ENCODE measurements around the gene PARD3B.

GRCh38 chr2:204779771-204780170, 234.5 kb downstream of the PARD3B start:
- TF ChIP-seq POLR2AphosphoS5 (IDR thresholded peaks at IDR 0.05; ENCODE audit: low read depth) (no peak), CTCF (IDR thresholded peaks at IDR 0.05; ENCODE audit: insufficient read depth, low read length) (no peak), GABPA (IDR thresholded peaks at IDR 0.05; ENCODE audit: low read depth) (no peak), SPI1 (IDR thresholded peaks at IDR 0.05; ENCODE audit: borderline replicate concordance, low read depth) (no peak)
- TF ChIP-seq, protein P1, sequence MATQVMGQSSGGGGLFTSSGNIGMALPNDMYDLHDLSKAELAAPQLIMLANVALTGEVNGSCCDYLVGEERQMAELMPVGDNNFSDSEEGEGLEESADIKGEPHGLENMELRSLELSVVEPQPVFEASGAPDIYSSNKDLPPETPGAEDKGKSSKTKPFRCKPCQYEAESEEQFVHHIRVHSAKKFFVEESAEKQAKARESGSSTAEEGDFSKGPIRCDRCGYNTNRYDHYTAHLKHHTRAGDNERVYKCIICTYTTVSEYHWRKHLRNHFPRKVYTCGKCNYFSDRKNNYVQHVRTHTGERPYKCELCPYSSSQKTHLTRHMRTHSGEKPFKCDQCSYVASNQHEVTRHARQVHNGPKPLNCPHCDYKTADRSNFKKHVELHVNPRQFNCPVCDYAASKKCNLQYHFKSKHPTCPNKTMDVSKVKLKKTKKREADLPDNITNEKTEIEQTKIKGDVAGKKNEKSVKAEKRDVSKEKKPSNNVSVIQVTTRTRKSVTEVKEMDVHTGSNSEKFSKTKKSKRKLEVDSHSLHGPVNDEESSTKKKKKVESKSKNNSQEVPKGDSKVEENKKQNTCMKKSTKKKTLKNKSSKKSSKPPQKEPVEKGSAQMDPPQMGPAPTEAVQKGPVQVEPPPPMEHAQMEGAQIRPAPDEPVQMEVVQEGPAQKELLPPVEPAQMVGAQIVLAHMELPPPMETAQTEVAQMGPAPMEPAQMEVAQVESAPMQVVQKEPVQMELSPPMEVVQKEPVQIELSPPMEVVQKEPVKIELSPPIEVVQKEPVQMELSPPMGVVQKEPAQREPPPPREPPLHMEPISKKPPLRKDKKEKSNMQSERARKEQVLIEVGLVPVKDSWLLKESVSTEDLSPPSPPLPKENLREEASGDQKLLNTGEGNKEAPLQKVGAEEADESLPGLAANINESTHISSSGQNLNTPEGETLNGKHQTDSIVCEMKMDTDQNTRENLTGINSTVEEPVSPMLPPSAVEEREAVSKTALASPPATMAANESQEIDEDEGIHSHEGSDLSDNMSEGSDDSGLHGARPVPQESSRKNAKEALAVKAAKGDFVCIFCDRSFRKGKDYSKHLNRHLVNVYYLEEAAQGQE (IDR thresholded peaks at IDR 0.05; ENCODE audit: insufficient replicate concordance, low read depth), result no peak
